Upper lobe of left lung (tissue), 6 donors: ENCODE measurements around the gene EOLA2. TPM values are rescaled to one million over a fixed set of nuclear protein-coding genes. Genes with fewer than 3 reads are reported as not detected.
A peak's percentile ranks its signal among the peaks of the same experiment; 100 is the strongest.

ENCODE experiments used
- ATAC-seq, 2 donors: fragments of 200-7000 bp; cut with Tn5 transposase; one replicate each; pipeline ENCODE4 v1.9.1; 2022; ENCODE audit warnings: mild to moderate bottlenecking in 2 of 2, moderate library complexity in 2 of 2; ENCODE audit not compliant: low FRiP score in 2 of 2
- DNase-seq, 2 donors: peaks; one replicate each; pipeline ENCODE4 v3.0.0-alpha.2; 2019 to 2020
- H3K27ac ChIP-seq, 4 donors: fragments of 200-600 bp; sonication (generic); one replicate each; pipeline ENCODE4 v1.5.1; 2016 to 2019
- H3K27me3 ChIP-seq, 4 donors: fragments of 200-600 bp; sonication (generic); one replicate each; pipeline ENCODE4 v1.5.1; 2017 to 2019
- H3K36me3 ChIP-seq, 4 donors: fragments of 200-600 bp; sonication (generic); one replicate each; pipeline ENCODE4 v1.5.1; 2016 to 2019
- H3K4me1 ChIP-seq, 4 donors: fragments of 200-600 bp; sonication (generic); one replicate each; pipeline ENCODE4 v1.5.1; 2018 to 2019
- H3K4me3 ChIP-seq, 4 donors: fragments of 200-600 bp; sonication (generic); one replicate each; pipeline ENCODE4 v1.5.1; 2017 to 2019; ENCODE audit warnings: mild to moderate bottlenecking in 2 of 4, moderate library complexity in 1 of 4
- H3K9me3 ChIP-seq, 4 donors: fragments of 200-600 bp; sonication (generic); one replicate each; pipeline ENCODE4 v1.5.1; 2018 to 2019
- CTCF ChIP-seq, 6 experiments: fragments of 450-650 bp in 4 of 6; fragments of 200-600 bp in 2 of 6; sonication (generic) in 2 of 6; IDR thresholded peaks; one replicate each; pipeline ENCODE4 v1.5.1; 2016 to 2019; ENCODE audit warnings: antibody characterized with exemption in 6 of 6
- EP300 ChIP-seq, 4 donors: sonication (generic); formaldehyde crosslinking; IDR thresholded peaks; one replicate each; pipeline ENCODE4 v1.5.1; 2017; ENCODE audit warnings: antibody characterized with exemption in 4 of 4, control low read depth in 2 of 4
- POLR2A ChIP-seq, 4 donors: fragments of 450-650 bp; IDR thresholded peaks; one replicate each; pipeline ENCODE4 v1.5.1; 2016 to 2017; ENCODE audit warnings: antibody characterized with exemption in 4 of 4, mild to moderate bottlenecking in 2 of 4
- POLR2AphosphoS5 ChIP-seq, 2 donors: sonication (generic); formaldehyde crosslinking; IDR thresholded peaks; one replicate each; pipeline ENCODE4 v1.5.1; 2017; ENCODE audit warnings: antibody characterized with exemption in 2 of 2
- WGBS, 2 donors: methylation state at CpG; one replicate each; pipeline ENCODE4 v1.1.5; 2017 to 2018; 5-methylcytosine and 5-hydroxymethylcytosine counted together
- total RNA-seq, 6 donors: library from RNA; depleted of rRNA in 4 of 6; stranded (reverse); fragments of >200 nt in 4 of 6; gene quantifications; one replicate each; pipeline versions ENCODE4 v1.1.0 to v1.2.1, GENCODE V29; 2016 to 2021
- donor health status: DM: no; HTN: no; CAD: no; lungs with moderate emphysema.
- donor health status: DM: no; HTN: yes; CAD: no; lungs with severe emphysema.

Gene EOLA2
- total RNA-seq, 6 donors from 2014 or later = 24.5 to 56.6 (median 33.4) TPM

- Histone ChIP-seq H3K4me1 (no peaks in the 10 kb centered on the region), H3K4me3 (no peak overlapping the region), H3K9me3 (no peaks in the 10 kb centered on the region), H3K27me3 (no peaks in the 10 kb centered on the region), H3K27ac (no peak overlapping the region), H3K36me3 (no peaks in the 10 kb centered on the region)
- WGBS, 2 donors = 91 to 96% methylated on average over 7 to 9 of the region's 9 CpGs
- TF ChIP-seq CTCF (IDR thresholded peaks at IDR 0.05) = no peak
- no peak for TF ChIP-seq POLR2A (IDR thresholded peaks at IDR 0.05)
- no peak for TF ChIP-seq POLR2AphosphoS5 (IDR thresholded peaks at IDR 0.05)
- TF ChIP-seq EP300 (IDR thresholded peaks at IDR 0.05) = no peak
- no peak for ATAC-seq
- no peak for DNase-seq
Observed at GRCh38 chrX:149910178-149910695, 28.1 kb downstream of the EOLA2 start.

GRCh38 chrX:149909324-149910177 is 28.7 kb downstream of the EOLA2 start:
- 83 to 100% methylated on average over 4 of the region's 4 CpGs for WGBS, 2 donors
- no peak overlapping the region for H3K27ac ChIP-seq
- no peak for TF ChIP-seq POLR2A (IDR thresholded peaks at IDR 0.05)
- TF ChIP-seq CTCF (IDR thresholded peaks at IDR 0.05) = no peak
- no peak for TF ChIP-seq EP300 (IDR thresholded peaks at IDR 0.05)
- no peak for TF ChIP-seq POLR2AphosphoS5 (IDR thresholded peaks at IDR 0.05)

GRCh38 chrX:149908727-149909126 is 29.6 kb downstream of the EOLA2 start:
- Histone ChIP-seq H3K36me3 (no peaks in the 10 kb centered on the region), H3K4me1 (no peaks in the 10 kb centered on the region), H3K9me3 (no peaks in the 10 kb centered on the region), H3K27ac (no peak overlapping the region), H3K27me3 (no peaks in the 10 kb centered on the region), H3K4me3 (no peak overlapping the region)
- TF ChIP-seq POLR2AphosphoS5 (IDR thresholded peaks at IDR 0.05) = no peak
- DNase-seq (no peak), ATAC-seq (no peak)

More at GRCh38 chrX:149909324-149910177, 28.7 kb downstream of the EOLA2 start:
- Histone ChIP-seq H3K9me3 (no peaks in the 10 kb centered on the region), H3K4me1 (no peaks in the 10 kb centered on the region), H3K36me3 (no peaks in the 10 kb centered on the region), H3K27me3 (no peaks in the 10 kb centered on the region), H3K4me3 (no peak overlapping the region)
- DNase-seq (no peak), ATAC-seq (peak in 1 of 2 donors; percentile 70)

GRCh38 chrX:149908308-149908707 is 30.0 kb downstream of the EOLA2 start:
- no peak for ATAC-seq
- Histone ChIP-seq H3K4me1 (no peaks in the 10 kb centered on the region), H3K27me3 (no peaks in the 10 kb centered on the region), H3K4me3 (no peak overlapping the region), H3K9me3 (no peaks in the 10 kb centered on the region), H3K27ac (no peak overlapping the region), H3K36me3 (no peaks in the 10 kb centered on the region)
- DNase-seq = no peak
- no peak for TF ChIP-seq POLR2AphosphoS5 (IDR thresholded peaks at IDR 0.05)
- no peak for TF ChIP-seq CTCF (IDR thresholded peaks at IDR 0.05)
- 75 to 93% methylated on average over 3 of the region's 3 CpGs for WGBS, 2 donors

GRCh38 chrX:149903889-149904748 is 34.2 kb downstream of the EOLA2 start:
- Histone ChIP-seq H3K9me3 (no peaks in the 10 kb centered on the region), H3K4me1 (no peaks in the 10 kb centered on the region), H3K27ac (no peak overlapping the region), H3K36me3 (no peaks in the 10 kb centered on the region), H3K27me3 (no peaks in the 10 kb centered on the region), H3K4me3 (peak overlapping the region in 2 of 4 donors; percentile 2 to 22)
- 12 to 24% methylated on average over 4 to 6 of the region's 6 CpGs for WGBS, 2 donors
- DNase-seq = no peak
- TF ChIP-seq POLR2AphosphoS5 (IDR thresholded peaks at IDR 0.05) = no peak
- no peak for TF ChIP-seq POLR2A (IDR thresholded peaks at IDR 0.05)
- no peak for TF ChIP-seq EP300 (IDR thresholded peaks at IDR 0.05)
- no peak for TF ChIP-seq CTCF (IDR thresholded peaks at IDR 0.05)
- ATAC-seq = no peak
